T-helper 2 cell (primary cell): Measurements from ENCODE around the gene CLDN34.

Experiments
- DNase-seq, 5 experiments: peaks; one replicate each; pipeline versions ENCODE4 v3.0.0 to v3.0.0-alpha.2; 2012 to 2022
- total RNA-seq, 2 donors: gene quantifications; one replicate each; lab custom pipeline; 2026; lab: John Stamatoyannopoulos, UW

CLDN34 gene, protein sequence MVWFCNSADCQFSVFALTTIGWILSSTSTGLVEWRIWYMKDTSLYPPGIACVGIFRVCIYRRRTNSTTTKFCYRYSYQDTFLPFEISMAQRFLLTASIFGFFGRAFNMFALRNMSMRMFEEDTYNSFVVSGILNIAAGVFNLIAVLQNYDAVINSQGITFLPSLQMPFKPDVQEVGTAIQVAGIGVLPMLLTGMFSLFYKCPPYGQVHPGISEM
- total RNA-seq = 0 reads per million in 2 donors

- DNase-seq = no peak
These were observed at the start of gene CLDN34 for GRCh38 chrX:9966775-9967408. Gene CLDN34, plus strand, starts transcription at chrX:9967358. Its CDS starts 0 bp downstream, at chrX:9967358.

DNA sequence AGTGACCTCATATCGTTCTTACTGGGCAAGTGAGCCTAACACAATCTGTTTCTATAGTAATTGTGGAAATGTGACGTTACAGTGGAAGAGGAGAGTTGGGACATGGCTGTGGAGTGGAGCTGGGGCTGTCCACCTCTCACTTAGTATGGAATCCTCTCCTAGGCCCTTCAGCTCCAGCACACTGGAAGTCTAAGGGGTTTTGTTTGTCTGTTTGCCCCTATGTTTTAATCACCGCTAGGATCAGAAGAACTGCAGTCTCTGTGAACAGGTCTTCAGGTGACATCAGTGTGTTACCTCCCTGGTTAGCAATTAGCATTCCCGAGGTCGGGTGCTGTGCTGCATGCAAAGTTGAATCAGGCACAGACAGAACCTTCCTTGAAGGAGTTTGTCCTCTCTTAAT, 49.3 kb upstream of the CLDN34 start:
- DNase-seq = no peak

DNA sequence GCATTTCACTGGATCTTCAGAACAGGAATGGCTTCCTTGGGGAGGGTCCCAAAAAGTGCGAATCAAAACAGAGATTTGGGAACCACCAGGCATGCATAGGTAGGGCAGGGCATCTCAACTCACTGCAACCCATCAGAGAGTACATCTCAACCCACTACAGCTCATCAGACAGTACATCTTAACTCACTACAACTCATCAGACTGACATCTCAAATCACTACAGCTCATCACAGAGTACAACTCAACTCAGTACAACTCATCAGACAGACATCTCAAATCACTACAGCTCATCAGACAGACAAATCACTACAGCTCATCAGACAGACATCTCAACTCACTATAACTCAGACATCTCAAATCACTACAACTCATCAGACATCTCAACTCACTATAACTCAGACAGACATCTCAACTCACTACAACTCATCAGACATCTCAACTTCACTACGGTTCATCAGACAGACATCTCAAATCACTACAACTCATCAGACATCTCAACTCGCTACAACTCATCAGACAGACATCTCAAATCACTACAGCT, 47.5 kb upstream of the CLDN34 start:
- no peak for DNase-seq

GRCh38 chrX:9921407-9921806, 45.8 kb upstream of the CLDN34 start:
- DNase-seq = no peak

DNA sequence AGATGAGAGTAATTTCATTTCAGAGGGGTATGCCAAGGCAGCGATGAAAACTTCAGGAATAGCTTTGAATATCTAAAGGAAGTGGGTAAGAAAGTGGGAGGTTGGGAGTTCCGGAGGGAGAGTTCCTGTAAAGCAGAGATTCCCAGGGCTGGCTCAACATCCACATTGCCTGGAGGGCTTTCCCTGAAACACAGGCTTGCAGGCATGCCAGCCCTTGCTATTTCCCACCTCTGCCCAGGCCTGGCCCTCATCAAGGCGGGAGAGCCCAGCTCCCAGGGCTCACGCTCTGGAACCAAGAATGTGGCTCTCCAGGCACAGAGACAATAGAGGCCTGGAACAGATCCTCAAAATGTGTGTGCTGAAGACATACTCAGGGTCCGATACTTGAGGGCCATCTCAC, 43.8 kb upstream of the CLDN34 start:
- DNase-seq = no peak

DNA sequence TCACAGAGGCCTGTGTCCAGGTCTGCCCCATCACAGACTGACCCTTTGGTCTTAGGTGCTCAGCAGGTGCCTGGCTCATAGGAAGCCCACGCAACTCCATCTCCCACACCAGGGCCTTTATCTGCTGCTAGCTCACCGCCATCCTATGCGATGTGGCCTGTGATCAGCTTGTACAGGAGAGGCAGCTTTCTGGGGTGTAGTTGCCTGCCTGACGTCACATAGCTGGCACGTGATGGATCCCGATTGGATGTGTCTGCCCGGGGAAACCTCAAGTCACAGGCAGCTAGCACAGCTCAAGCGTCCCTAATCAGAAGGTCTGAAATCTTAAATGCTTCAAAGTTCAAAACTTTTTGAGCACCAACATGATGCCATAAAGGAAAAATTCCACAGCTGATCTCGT, 41.2 kb upstream of the CLDN34 start:
- DNase-seq = no peak

DNA sequence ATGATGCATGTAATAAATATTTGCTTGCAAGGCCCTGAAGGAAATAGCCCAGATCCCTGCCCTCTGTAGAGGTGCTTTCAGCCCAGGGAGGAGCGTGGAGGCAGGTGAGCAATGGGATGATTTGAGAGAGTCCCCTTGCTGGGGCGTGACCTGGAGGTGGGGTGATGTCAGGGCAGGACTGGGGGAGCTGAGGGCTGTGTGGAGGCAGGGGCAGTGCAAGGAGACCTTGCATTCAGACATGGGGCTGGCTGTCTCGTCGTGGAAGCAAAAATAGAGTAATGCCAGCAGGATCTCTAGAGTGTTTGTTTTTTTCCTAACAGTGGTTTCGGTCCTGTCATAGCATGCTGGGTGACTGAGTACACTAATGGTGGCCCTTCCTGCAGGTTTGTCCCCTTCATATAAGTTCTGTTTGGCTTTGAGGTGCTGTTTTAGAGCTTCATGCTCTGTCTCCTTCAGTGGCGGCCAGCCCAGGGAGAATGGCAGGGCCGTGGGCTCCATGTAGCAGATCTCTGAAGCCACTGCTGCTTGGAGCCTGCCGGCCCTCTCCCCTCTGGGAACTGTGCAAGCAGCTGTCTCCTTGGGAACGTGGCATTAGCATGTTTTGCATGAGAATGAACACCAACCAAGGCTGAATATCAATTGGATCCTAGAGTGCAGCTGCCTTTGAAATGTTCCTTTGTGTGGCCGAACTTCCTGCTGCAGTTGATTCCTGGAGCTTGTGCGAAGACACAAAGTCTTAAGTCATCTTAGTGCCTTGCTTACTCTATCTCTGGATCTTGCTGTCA, 39.3 kb upstream of the CLDN34 start:
- DNase-seq = no peak

- no peak for DNase-seq
These were observed 31.7 kb upstream of the CLDN34 start for GRCh38 chrX:9935436-9935835.

DNA sequence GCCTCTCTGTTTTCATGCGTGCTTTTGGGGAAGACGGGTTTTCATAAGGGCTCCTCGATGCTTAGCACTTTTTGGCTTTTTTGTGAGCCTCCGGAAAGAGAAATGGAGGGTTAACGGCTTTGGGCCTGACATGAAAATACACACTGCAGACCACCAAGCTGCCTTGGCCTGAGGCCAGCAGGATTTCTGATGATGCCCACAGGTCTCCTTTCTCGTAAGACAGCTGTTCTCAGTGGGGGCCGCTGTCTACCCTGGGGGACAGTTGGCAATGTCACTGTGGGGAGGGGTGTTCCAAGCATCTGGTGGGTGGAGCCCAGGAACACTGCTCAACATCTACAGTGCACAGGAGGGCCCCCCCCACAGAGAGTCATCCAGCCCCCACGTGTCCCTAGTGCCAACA, 29.4 kb upstream of the CLDN34 start:
- DNase-seq = no peak

- DNase-seq = no peak
These were observed 28.6 kb upstream of the CLDN34 start for GRCh38 chrX:9938516-9938915.

DNA sequence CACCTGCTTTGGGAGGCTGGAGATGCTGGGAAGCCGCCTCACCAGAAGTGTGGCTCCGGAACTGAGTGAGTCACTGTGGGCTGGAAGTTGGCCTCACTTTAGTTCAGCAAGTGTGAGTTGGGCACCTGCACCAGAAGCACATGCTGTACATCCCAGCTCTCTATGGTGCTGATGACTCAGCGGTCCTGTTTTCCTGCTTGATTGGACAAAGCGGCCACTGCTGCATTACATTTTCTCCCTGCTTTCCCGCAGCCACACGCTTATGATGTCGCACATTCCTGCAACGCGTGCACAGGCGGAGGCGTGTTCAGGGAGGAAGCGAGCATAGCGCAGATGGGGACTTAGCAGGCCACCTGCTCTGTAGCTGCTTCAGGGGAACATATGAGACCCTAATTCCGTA, 26.7 kb upstream of the CLDN34 start:
- DNase-seq = no peak

GRCh38 chrX:9942086-9942485, 25.1 kb upstream of the CLDN34 start:
- peak in 4 of 5 experiments; percentile 14 to 89 (median 48) for DNase-seq

GRCh38 chrX:9943420-9943819, 23.7 kb upstream of the CLDN34 start:
- peak in 1 of 5 experiments; percentile 50 for DNase-seq

DNA sequence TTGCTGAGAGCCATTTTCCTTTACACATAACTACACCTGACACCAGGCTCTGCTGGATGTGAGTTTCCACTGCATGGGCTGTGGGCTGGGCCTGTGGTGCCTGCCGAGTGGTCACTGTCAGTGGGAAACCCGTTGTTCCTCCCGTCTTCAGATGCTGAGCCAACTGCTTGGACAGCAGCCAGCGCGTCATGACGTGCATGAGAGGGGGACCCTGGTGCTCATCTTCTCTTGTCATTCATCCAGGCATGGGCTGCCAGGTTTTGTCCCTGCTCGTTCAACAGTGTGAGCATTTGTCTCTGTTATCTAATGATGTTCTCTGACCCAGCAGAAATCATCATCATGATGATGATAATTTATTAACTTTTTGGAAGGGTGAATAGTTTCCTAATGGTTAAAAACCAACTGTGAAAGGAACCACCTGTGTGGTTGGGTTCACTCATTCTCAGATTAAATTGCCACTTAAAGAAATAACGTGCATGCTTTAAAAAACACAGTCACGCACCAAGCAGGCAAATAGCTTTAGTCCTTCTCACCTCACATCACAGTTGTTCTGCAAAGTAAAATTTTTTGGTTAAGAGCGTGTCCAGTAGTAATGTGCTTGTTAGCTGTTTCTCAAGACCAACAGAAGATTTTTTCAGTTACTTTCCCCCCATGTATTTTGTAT, 19.9 kb upstream of the CLDN34 start:
- no peak for DNase-seq

DNA sequence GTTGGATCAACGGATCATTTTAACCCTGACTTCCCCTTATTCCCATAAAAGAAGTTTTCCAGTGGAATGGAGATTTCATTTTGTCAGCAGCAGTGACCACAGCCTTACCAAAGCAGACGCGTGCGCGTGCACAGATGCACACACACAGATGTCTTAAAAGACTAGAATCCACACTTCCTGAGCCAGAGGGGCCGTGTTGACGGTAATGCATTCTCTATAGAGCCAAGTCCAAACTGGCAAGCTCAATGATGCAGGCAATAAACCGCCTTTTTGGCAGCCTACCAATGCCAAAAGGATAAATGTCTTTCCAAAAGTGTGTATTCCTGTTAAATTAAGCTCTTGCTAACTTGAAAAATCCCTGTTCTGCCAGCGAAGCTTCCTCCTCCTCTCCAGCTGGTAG, 18.8 kb upstream of the CLDN34 start:
- no peak for DNase-seq

GRCh38 chrX:9952300-9952699, 14.9 kb upstream of the CLDN34 start:
- DNase-seq = no peak

- no peak for DNase-seq
These were observed 13.8 kb upstream of the CLDN34 start for GRCh38 chrX:9953396-9953795.

GRCh38 chrX:9955506-9955905, 11.7 kb upstream of the CLDN34 start:
- DNase-seq = no peak

DNA sequence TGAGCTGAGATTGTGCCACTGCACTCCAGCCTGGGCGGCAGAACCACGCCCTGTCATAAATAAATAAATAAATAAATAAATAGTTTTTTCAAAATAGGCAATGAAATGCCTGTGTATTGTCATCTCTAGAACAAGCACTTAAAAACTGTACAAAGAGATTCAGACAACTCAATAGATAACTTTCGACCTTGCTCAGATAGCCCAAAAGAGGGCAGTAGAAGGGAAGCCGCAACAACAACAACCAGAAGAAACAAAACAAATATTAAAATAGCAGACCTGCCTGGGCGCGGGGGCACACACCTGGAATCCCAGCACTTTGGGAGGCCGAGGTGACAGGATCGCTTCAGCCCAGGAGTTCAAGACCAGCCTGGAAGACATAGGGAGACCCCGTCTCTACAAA, 9.4 kb upstream of the CLDN34 start:
- no peak for DNase-seq

DNA sequence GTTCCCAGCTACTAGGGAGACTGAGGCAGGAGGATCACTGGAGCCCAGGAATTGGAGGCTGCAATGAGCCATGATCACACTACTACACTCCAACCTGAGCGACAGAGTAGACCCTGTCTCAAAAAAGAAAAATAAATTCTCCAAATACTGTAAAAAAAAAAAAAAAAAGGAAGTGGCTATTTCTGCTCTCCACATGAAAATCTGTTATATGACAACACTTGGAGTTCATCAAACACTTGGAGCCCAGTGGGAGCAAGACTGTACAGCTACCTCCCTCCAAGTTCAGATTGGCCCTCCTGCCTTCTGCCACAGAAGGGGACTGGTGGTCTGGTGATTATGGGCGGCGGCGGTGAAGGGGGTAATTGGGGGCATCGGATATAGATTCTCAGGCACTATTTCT, 9.0 kb upstream of the CLDN34 start:
- no peak for DNase-seq

DNA sequence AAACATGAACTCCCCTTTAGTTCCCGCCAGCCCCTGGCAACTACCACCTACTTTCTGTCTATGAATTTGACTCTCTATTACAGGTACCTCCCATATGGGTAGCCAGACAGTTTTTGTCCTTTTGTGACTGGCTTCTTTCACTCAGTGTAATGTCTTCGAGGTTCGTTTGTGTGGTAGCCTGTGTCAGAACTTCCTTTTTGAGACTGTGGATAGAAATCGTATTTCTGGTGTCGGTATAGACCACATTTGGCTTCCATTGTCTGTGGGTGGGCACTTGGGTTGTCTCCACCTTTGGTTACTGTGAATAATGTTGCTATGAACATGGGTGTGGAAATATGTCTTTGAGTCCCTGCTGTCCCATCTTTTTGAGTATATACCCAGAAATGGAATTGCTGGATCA, 5.4 kb upstream of the CLDN34 start:
- DNase-seq = no peak

GRCh38 chrX:9977635-9978034, 10.5 kb downstream of the CLDN34 start:
- DNase-seq = no peak

GRCh38 chrX:9980401-9980800, 13.2 kb downstream of the CLDN34 start:
- DNase-seq = no peak
